Trophoblast cell (in vitro differentiated cells and primary cell): ENCODE measurements around the gene PPTC7.

Experiments
- DNase-seq, 2 donors: peaks; one replicate each; pipeline ENCODE4 v3.0.0-alpha.2; 2016
- H2AFZ ChIP-seq: 2 replicates; pipeline ENCODE4 v1.6.1; 2013; ENCODE audit warnings: low read length, moderate library complexity, mild to moderate bottlenecking; ENCODE audit not compliant: insufficient read depth, poor library complexity
- H2AK5ac ChIP-seq: 2 replicates; pipeline ENCODE4 v1.6.1; 2013; ENCODE audit warnings: mild to moderate bottlenecking, low read length
- H2BK120ac ChIP-seq: 2 replicates; pipeline ENCODE4 v1.6.1; 2013; ENCODE audit warnings: low read length, mild to moderate bottlenecking, moderate library complexity; ENCODE audit not compliant: insufficient read depth, poor library complexity
- H2BK12ac ChIP-seq: 2 replicates; pipeline ENCODE4 v1.6.1; 2013; ENCODE audit warnings: mild to moderate bottlenecking, low read length, moderate library complexity
- H2BK5ac ChIP-seq: 2 replicates; pipeline ENCODE4 v1.6.1; 2013; ENCODE audit warnings: low read length, low read depth, moderate library complexity, mild to moderate bottlenecking; ENCODE audit not compliant: poor library complexity
- H3K14ac ChIP-seq: 2 replicates; pipeline ENCODE4 v1.6.1; 2013; ENCODE audit warnings: mild to moderate bottlenecking, low read length
- H3K18ac ChIP-seq: 2 replicates; pipeline ENCODE4 v1.6.1; 2013; ENCODE audit warnings: mild to moderate bottlenecking, low read length
- H3K23ac ChIP-seq: 2 replicates; pipeline ENCODE4 v1.6.1; 2013; ENCODE audit warnings: low read length
- H3K27ac ChIP-seq: 2 replicates; pipeline ENCODE4 v1.5.1; 2013; ENCODE audit warnings: low read depth, mild to moderate bottlenecking, inconsistent platforms, low read length, moderate library complexity
- H3K27me3 ChIP-seq: 2 replicates; pipeline ENCODE4 v1.6.1; 2013; ENCODE audit warnings: inconsistent platforms, mild to moderate bottlenecking, low read length, moderate library complexity; ENCODE audit not compliant: insufficient read depth
- H3K36me3 ChIP-seq, 2 experiments: 1 replicate in 1 of 2; 2 replicates in 1 of 2; pipeline ENCODE4 v1.6.1; 2013; ENCODE audit warnings: low read length in 2 of 2, mild to moderate bottlenecking in 2 of 2, moderate library complexity in 1 of 2; ENCODE audit not compliant: insufficient read depth in 2 of 2, control insufficient read depth in 1 of 2
- H3K4ac ChIP-seq: 2 replicates; pipeline ENCODE4 v1.6.1; 2013; ENCODE audit warnings: low read depth, mild to moderate bottlenecking, low read length, moderate library complexity
- H3K4me1 ChIP-seq, 2 experiments: 1 replicate in 1 of 2; 2 replicates in 1 of 2; pipeline ENCODE4 v1.6.1; 2013; ENCODE audit warnings: low read length in 2 of 2, mild to moderate bottlenecking in 2 of 2, moderate library complexity in 1 of 2; ENCODE audit not compliant: insufficient read depth in 2 of 2, control insufficient read depth in 1 of 2
- H3K4me2 ChIP-seq: 2 replicates; pipeline ENCODE4 v1.6.1; 2013; ENCODE audit warnings: inconsistent platforms, mild to moderate bottlenecking, low read length, moderate library complexity
- H3K4me3 ChIP-seq: 2 replicates; pipeline ENCODE4 v1.5.1; 2013; ENCODE audit warnings: mild to moderate bottlenecking, low read depth, low read length, inconsistent platforms
- H3K79me1 ChIP-seq: one replicate; pipeline ENCODE4 v1.6.1; 2013; ENCODE audit warnings: low read length
- H3K79me2 ChIP-seq: 2 replicates; pipeline ENCODE4 v1.6.1; 2013; ENCODE audit warnings: low read length, mild to moderate bottlenecking; ENCODE audit not compliant: control insufficient read depth, insufficient read depth, poor library complexity
- H3K9ac ChIP-seq: 2 replicates; pipeline ENCODE4 v1.6.1; 2013; ENCODE audit warnings: mild to moderate bottlenecking, low read length
- H3K9me3 ChIP-seq: 2 replicates; pipeline ENCODE4 v1.6.1; 2013; ENCODE audit warnings: low read depth, mild to moderate bottlenecking, control low read depth, inconsistent platforms, low read length; ENCODE audit not compliant: insufficient read depth
- H4K12ac ChIP-seq: 2 replicates; pipeline ENCODE4 v1.6.1; 2013; ENCODE audit warnings: low read depth, mild to moderate bottlenecking, low read length, moderate library complexity
- H4K8ac ChIP-seq: 2 replicates; pipeline ENCODE4 v1.6.1; 2013; ENCODE audit warnings: low read depth, mild to moderate bottlenecking, low read length, moderate library complexity
- H4K91ac ChIP-seq: one replicate; pipeline ENCODE4 v1.6.1; 2013; ENCODE audit warnings: low read depth, mild to moderate bottlenecking, low read length, moderate library complexity
- WGBS: extraction: QIAGEN DNeasy Blood & Tissue Kit; methylation state at CpG from one replicate; pipeline ENCODE4 v1.1.7; 2013; ENCODE audit warnings: missing lambda C conversion rate; ENCODE audit not compliant: insufficient read length, insufficient coverage; ENCODE audit errors: extremely low coverage; 5-methylcytosine and 5-hydroxymethylcytosine counted together

PPTC7 gene

DNA sequence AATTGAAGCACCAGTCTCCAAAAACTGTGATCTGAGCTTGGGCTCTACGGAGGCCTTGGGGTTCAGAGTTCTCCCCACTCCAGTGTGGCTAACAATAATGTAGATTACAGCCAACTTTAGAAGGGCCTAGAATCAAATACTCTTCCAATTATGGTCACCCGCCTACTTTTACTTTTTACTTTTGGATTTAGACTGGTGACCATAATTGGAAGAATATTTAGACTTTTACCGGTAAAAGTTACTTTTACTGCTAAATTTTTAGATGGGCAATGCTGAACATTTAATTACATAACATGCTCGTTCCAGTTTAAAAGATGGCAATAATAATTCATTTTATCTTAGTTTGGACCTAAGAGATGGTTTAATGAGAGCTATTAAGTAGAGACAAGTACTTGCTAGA, 39.2 kb downstream of the PPTC7 start:
- DNase-seq, result no peak
- Histone ChIP-seq H4K91ac (no peak overlapping the region), H2AK5ac (no peak overlapping the region), H3K18ac (no peak overlapping the region), H3K4ac (no peak overlapping the region), H3K27ac (no peak overlapping the region), H4K12ac (no peak overlapping the region), H3K79me2 (no peaks in the 10 kb centered on the region), H3K14ac (no peak overlapping the region), H3K4me1 (peaks cover 0 to 5% of the 10 kb centered on the region in 2 experiments), H2BK5ac (no peak overlapping the region), H3K4me3 (no peak overlapping the region), H2BK12ac (no peak overlapping the region), H3K23ac (no peak overlapping the region), H3K27me3 (no peaks in the 10 kb centered on the region), H2AFZ (no peak overlapping the region), H3K36me3 (peaks cover 4% of the 10 kb centered on the region in 2 experiments), H3K79me1 (no peaks in the 10 kb centered on the region), H4K8ac (no peak overlapping the region), H3K9ac (no peak overlapping the region), H3K9me3 (no peaks in the 10 kb centered on the region), H3K4me2 (no peak overlapping the region), H2BK120ac (no peak overlapping the region)
- no CpG with 5 or more reads among the region's 4 CpGs for WGBS

DNA sequence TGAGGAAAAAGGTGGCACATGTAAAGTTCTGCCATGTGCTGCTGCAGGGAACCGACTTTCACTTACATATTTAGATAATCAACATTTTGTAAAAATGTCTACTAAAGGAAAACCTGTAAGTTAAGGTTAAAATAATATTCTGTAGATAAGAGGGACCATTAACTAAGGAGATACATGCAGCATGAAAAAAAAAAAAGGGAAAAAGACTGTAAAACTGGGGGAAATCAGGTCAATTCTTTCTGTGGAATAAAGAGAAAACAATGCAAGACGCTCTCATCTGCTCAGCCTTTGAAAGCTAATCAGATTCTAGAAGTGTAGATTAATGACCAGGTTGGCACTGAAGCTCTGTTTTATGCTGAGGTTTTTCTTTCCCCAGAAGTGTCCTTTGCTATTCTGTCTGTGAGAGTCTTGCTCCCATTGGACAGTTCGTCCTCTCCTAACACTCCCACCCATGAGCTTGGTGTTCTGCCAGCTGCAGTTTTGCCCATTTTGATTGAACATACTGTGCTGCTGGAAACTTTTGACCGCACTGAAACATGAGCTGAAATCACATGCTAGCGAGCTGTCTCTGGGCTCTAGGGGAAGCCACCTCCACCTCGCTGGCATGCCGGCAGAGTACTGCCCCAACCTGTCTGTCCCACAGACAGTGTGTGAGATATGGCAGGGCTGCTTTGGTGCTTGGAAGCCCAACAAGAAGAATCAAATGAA, 39.7 kb downstream of the PPTC7 start:
- Histone ChIP-seq H3K14ac (no peak overlapping the region), H3K4me3 (no peak overlapping the region), H4K8ac (no peak overlapping the region), H2BK120ac (no peak overlapping the region), H2AK5ac (no peak overlapping the region), H3K9me3 (no peaks in the 10 kb centered on the region), H3K18ac (no peak overlapping the region), H3K27me3 (no peaks in the 10 kb centered on the region), H3K4ac (no peak overlapping the region), H2BK5ac (no peak overlapping the region), H3K9ac (no peak overlapping the region), H3K79me2 (no peaks in the 10 kb centered on the region), H3K23ac (no peak overlapping the region), H2AFZ (no peak overlapping the region), H3K4me1 (peaks cover 0 to 5% of the 10 kb centered on the region in 2 experiments), H2BK12ac (no peak overlapping the region), H3K36me3 (peaks cover 4 to 6% of the 10 kb centered on the region in 2 experiments), H3K27ac (no peak overlapping the region), H4K91ac (no peak overlapping the region), H3K79me1 (no peaks in the 10 kb centered on the region), H4K12ac (no peak overlapping the region), H3K4me2 (no peak overlapping the region)
- WGBS, result no CpG with 5 or more reads among the region's 7 CpGs
- DNase-seq, result no peak

DNA sequence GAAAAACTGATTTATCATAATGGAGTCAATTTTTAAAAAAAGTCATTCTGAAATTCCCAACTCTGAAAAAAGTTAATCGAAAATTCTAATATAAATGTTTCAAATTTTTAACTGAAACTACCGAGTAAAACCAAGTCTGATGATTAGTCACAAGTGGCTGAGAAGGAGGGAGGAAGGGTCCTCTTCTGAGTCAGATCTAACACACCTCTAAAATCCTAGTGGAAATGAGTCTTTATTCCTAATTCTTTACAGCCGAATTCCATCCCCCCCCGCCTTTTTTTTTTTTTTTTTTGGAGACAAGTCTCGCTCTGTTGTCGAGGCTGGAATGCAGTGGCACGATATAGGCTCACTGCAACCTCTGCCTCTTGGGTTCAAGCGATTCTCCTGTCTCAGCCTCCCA, 43.1 kb downstream of the PPTC7 start:
- Histone ChIP-seq H3K4me3 (no peak overlapping the region), H2AK5ac (no peak overlapping the region), H3K36me3 (peaks cover 9 to 17% of the 10 kb centered on the region in 2 experiments), H4K91ac (no peak overlapping the region), H4K12ac (no peak overlapping the region), H2BK12ac (no peak overlapping the region), H3K27me3 (no peaks in the 10 kb centered on the region), H4K8ac (no peak overlapping the region), H3K9ac (no peak overlapping the region), H3K14ac (no peak overlapping the region), H3K79me2 (no peaks in the 10 kb centered on the region), H3K23ac (no peak overlapping the region), H3K4me2 (no peak overlapping the region), H3K27ac (no peak overlapping the region), H2BK120ac (no peak overlapping the region), H3K9me3 (no peaks in the 10 kb centered on the region), H2AFZ (no peak overlapping the region), H3K4me1 (peaks cover 3 to 5% of the 10 kb centered on the region in 2 experiments), H2BK5ac (no peak overlapping the region), H3K79me1 (no peaks in the 10 kb centered on the region), H3K18ac (no peak overlapping the region), H3K4ac (no peak overlapping the region)
- DNase-seq, result no peak
- WGBS, result no CpG with 5 or more reads among the region's 8 CpGs

DNA sequence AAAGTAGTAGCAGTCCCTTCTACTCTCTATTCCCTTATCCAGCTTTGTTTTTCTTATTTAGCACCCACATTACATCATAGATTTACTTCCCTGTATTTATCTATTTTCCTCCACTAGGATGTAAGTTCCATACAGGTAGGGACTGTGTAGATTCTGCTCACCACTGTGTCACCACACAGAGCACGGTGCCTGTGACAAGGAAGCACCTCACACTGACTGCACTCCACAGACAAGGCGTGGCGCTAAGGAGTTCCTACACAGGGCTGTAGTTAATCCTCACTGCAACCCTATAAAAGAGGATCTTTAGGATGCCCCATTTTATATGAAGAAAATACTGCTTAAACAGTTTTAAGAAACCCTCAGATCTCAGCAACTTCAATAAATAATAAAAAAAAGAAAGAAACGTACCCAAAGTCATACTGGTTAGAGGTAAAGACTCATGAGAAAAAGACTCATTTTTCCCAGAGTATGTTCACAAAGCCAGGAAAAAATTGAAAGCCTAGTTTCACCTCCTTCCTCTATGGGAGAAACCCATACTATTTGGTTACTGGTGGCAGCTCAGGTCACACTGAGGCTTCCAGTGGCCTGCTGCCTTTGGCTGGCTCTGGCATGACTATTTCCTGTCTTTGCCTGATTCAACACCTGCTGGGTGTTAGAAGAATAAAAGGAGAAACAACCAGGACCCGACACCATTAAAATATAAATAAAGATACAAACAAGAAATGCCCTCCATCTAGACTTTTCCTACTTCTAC, 44.1 kb downstream of the PPTC7 start:
- Histone ChIP-seq H3K27ac (no peak overlapping the region), H4K8ac (no peak overlapping the region), H3K23ac (no peak overlapping the region), H3K27me3 (no peaks in the 10 kb centered on the region), H3K79me1 (no peaks in the 10 kb centered on the region), H2BK5ac (no peak overlapping the region), H4K12ac (no peak overlapping the region), H3K18ac (no peak overlapping the region), H2AK5ac (no peak overlapping the region), H2AFZ (no peak overlapping the region), H3K14ac (no peak overlapping the region), H4K91ac (no peak overlapping the region), H3K9me3 (no peaks in the 10 kb centered on the region), H3K9ac (no peak overlapping the region), H3K4me2 (no peak overlapping the region), H2BK12ac (no peak overlapping the region), H2BK120ac (no peak overlapping the region), H3K4me3 (no peak overlapping the region), H3K36me3 (peaks cover 9 to 17% of the 10 kb centered on the region in 2 experiments), H3K4me1 (peaks cover 3 to 5% of the 10 kb centered on the region in 2 experiments), H3K4ac (no peak overlapping the region), H3K79me2 (no peaks in the 10 kb centered on the region)
- WGBS, result no CpG with 5 or more reads among the region's 5 CpGs
- no peak for DNase-seq
